ENCODE measurements around the gene CHD3.
A peak's percentile ranks its signal among the peaks of the same experiment; 100 is the strongest.

CHD3 gene

GRCh38 chr17:7894226-7894625 is 5.6 kb downstream of the CHD3 start:
- no peak for DNase-seq (ENCODE audit: low spot score)

- DNase-seq (ENCODE audit: low spot score), result no peak
Observed at GRCh38 chr17:7894866-7895265, 6.3 kb downstream of the CHD3 start.

GRCh38 chr17:7897090-7897489 is 8.5 kb downstream of the CHD3 start:
- DNase-seq (ENCODE audit: low spot score), result no peak

GRCh38 chr17:7897773-7898172 is 9.2 kb downstream of the CHD3 start:
- peak; percentile 14 for DNase-seq (ENCODE audit: low spot score)

- no peak for DNase-seq (ENCODE audit: low spot score)
Observed at GRCh38 chr17:7903154-7904103, 14.8 kb downstream of the CHD3 start.

- DNase-seq (ENCODE audit: low spot score), result no peak
Observed at GRCh38 chr17:7909089-7909488, 20.5 kb downstream of the CHD3 start.

- no peak for DNase-seq (ENCODE audit: low spot score)
Observed at GRCh38 chr17:7910281-7910680, 21.7 kb downstream of the CHD3 start.

- DNase-seq (ENCODE audit: low spot score), result no peak
Observed at GRCh38 chr17:7910711-7911110, 22.1 kb downstream of the CHD3 start.

GRCh38 chr17:7911116-7911515 is 22.5 kb downstream of the CHD3 start:
- DNase-seq (ENCODE audit: low spot score), result no peak

- peak; percentile 71 for DNase-seq (ENCODE audit: low spot score)
Observed at GRCh38 chr17:7912927-7913524, 24.4 kb downstream of the CHD3 start.

GRCh38 chr17:7915179-7915610 is 26.6 kb downstream of the CHD3 start:
- DNase-seq (ENCODE audit: low spot score), result no peak

- DNase-seq (ENCODE audit: low spot score), result peak; percentile 79
Observed at GRCh38 chr17:7915611-7916384, 27.2 kb downstream of the CHD3 start, which contains the start of gene RNF227. Gene RNF227 (minus strand): TSS chr17:7916289. CDS start chr17:7916195, 94 bp downstream.

- DNase-seq (ENCODE audit: low spot score), result no peak
Observed at GRCh38 chr17:7916385-7916682, 27.7 kb downstream of the CHD3 start.

- no peak for DNase-seq (ENCODE audit: low spot score)
Observed at GRCh38 chr17:7916808-7917207, 28.2 kb downstream of the CHD3 start.

- no peak for DNase-seq (ENCODE audit: low spot score)
Observed at GRCh38 chr17:7922269-7922844, 33.8 kb downstream of the CHD3 start.

- peak; percentile 84 for DNase-seq (ENCODE audit: low spot score)
Observed at GRCh38 chr17:7922845-7923628, 34.4 kb downstream of the CHD3 start.

- DNase-seq (ENCODE audit: low spot score), result no peak
Observed at GRCh38 chr17:7927596-7927995, 39.0 kb downstream of the CHD3 start.

GRCh38 chr17:7929158-7930023 is 40.8 kb downstream of the CHD3 start, which contains the start of gene KCNAB3:
Gene KCNAB3 (minus strand): TSS chr17:7929856. CDS start chr17:7929435, 421 bp downstream.
- peak; percentile 42 for DNase-seq (ENCODE audit: low spot score)

- no peak for DNase-seq (ENCODE audit: low spot score)
Observed at GRCh38 chr17:7930841-7931631, 42.4 kb downstream of the CHD3 start.

All from CD4-positive, alpha-beta T cell treated with Interleukin-6 at 100 ng/mL for 8 hours (primary cell).